ENCODE results near the gene COMMD6.

DNA sequence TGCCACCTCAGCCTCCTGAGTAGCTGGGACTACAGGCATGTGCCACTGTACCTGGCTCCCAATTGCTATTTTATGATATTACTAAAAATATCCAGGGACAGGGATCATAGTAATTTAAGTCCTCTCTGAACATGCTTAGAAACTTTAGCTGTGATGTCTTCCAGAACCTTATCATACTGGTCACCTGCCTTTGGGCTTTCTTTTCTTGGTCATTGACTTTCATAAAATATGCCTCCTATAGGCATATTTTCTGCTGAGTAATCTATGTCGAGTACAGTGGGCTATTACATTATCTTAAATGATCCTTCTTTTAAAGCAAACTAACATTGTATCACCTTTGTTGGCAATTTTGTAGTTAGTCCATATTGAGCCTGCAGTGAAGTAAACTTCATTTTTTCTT is 18.2 kb upstream of the COMMD6 start:
- TF ChIP-seq, protein P1, sequence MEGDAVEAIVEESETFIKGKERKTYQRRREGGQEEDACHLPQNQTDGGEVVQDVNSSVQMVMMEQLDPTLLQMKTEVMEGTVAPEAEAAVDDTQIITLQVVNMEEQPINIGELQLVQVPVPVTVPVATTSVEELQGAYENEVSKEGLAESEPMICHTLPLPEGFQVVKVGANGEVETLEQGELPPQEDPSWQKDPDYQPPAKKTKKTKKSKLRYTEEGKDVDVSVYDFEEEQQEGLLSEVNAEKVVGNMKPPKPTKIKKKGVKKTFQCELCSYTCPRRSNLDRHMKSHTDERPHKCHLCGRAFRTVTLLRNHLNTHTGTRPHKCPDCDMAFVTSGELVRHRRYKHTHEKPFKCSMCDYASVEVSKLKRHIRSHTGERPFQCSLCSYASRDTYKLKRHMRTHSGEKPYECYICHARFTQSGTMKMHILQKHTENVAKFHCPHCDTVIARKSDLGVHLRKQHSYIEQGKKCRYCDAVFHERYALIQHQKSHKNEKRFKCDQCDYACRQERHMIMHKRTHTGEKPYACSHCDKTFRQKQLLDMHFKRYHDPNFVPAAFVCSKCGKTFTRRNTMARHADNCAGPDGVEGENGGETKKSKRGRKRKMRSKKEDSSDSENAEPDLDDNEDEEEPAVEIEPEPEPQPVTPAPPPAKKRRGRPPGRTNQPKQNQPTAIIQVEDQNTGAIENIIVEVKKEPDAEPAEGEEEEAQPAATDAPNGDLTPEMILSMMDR (IDR thresholded peaks at IDR 0.05 in 2 of 3, conservative IDR thresholded peaks at IDR 0.05 in 1 of 3; ENCODE audit: insufficient read depth in 2 of 3, low read depth in 1 of 3, low read length in 3 of 3) = no peak
- no peak for TF ChIP-seq EGR1 (conservative IDR thresholded peaks at IDR 0.05)
- TF ChIP-seq JUNB (CRISPR knock-in tag; conservative IDR thresholded peaks at IDR 0.05) = no peak
- no peak for TF ChIP-seq TEAD1 (CRISPR knock-in tag; IDR thresholded peaks at IDR 0.05)
- no peak for TF ChIP-seq SP1 (CRISPR knock-in tag; IDR thresholded peaks at IDR 0.05)
- TF ChIP-seq NR1H2 (CRISPR knock-in tag; IDR thresholded peaks at IDR 0.05) = no peak
- no peak for TF ChIP-seq YY1 (IDR thresholded peaks at IDR 0.05; ENCODE audit: borderline replicate concordance in 1 of 3, control insufficient read depth in 1 of 3, extremely low read depth in 1 of 3, insufficient read depth in 3 of 3, insufficient read length in 1 of 3, insufficient replicate concordance in 2 of 3, low read depth in 1 of 3, low read length in 2 of 3)
- no peak for TF ChIP-seq GATA2 (CRISPR knock-in tag; IDR thresholded peaks at IDR 0.05)

Measured in K562 (cell line).